Ishikawa (cell line): ENCODE measurements around the gene SMAD7.
A peak's percentile ranks its signal among the peaks of the same experiment; 100 is the strongest.

ENCODE experiments used
- CEBPB ChIP-seq: IDR thresholded peaks from 2 replicates; pipeline ENCODE4 v1.6.1; 2012
- CREB1 ChIP-seq: IDR thresholded peaks from 2 replicates; pipeline ENCODE4 v1.6.1; 2012; ENCODE audit warnings: low read depth
- EGR1 ChIP-seq: IDR thresholded peaks from 2 replicates; pipeline ENCODE4 v1.6.1; 2012
- EP300 ChIP-seq: IDR thresholded peaks from 2 replicates; pipeline ENCODE4 v1.6.1; 2012; ENCODE audit warnings: borderline replicate concordance
- FOXM1 ChIP-seq: IDR thresholded peaks from 2 replicates; pipeline ENCODE4 v1.6.1; 2012; ENCODE audit warnings: low read depth, borderline replicate concordance
- NFIC ChIP-seq: IDR thresholded peaks from 2 replicates; pipeline ENCODE4 v1.6.1; 2012
- RAD21 ChIP-seq: IDR thresholded peaks from 2 replicates; pipeline ENCODE4 v1.6.1; 2012; ENCODE audit warnings: low read depth
- TAF1 ChIP-seq: IDR thresholded peaks from 2 replicates; pipeline ENCODE4 v1.6.1; 2012; ENCODE audit warnings: low read depth, mild to moderate bottlenecking
- TCF12 ChIP-seq: IDR thresholded peaks from 2 replicates; pipeline ENCODE4 v1.6.1; 2012; ENCODE audit warnings: low read depth
- TEAD4 ChIP-seq: IDR thresholded peaks from 2 replicates; pipeline ENCODE4 v1.6.1; 2012
- YY1 ChIP-seq: IDR thresholded peaks from 2 replicates; pipeline ENCODE4 v1.6.1; 2012; ENCODE audit warnings: low read depth
- ZBTB7A ChIP-seq: IDR thresholded peaks from 2 replicates; pipeline ENCODE4 v1.6.1; 2012; ENCODE audit warnings: low read depth
- TF ChIP-seq, protein P1 (sequence below): IDR thresholded peaks from 2 replicates; pipeline ENCODE4 v1.6.1; 2012
- TF ChIP-seq, protein P2 (sequence below): IDR thresholded peaks from 2 replicates; pipeline ENCODE4 v1.6.1; 2012
- TF ChIP-seq, protein P3 (sequence below): IDR thresholded peaks from 2 replicates; pipeline ENCODE4 v1.6.1; 2012; ENCODE audit warnings: low read depth, mild to moderate bottlenecking

The SMAD7 gene

DNA sequence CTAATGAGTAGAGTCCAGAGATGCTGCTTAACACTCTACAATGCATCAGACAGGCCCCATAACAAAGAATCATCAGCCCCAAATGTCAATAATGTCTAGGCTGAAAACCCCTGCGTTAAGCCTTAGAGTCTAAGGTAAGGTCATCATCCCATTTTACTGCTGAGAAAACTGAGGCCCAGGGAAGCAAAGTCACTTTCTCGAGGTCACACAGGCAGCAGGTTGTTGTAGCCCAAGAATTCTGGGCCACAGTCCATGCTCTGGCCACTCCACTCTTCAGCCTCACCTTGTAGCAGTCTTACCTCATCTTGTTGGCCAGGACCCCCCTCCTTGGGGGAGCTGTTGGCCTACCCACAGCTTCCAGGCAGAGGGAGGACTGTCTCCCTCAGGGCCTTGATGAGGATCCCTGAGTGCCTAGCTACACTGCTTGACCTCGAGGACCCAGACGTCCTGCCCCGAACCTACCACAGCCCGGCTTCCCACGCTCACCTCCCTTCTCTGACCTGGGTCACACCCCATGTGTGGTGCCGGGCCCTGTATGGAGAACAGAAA, 54.4 kb downstream of the SMAD7 start:
- TF ChIP-seq, protein P1, sequence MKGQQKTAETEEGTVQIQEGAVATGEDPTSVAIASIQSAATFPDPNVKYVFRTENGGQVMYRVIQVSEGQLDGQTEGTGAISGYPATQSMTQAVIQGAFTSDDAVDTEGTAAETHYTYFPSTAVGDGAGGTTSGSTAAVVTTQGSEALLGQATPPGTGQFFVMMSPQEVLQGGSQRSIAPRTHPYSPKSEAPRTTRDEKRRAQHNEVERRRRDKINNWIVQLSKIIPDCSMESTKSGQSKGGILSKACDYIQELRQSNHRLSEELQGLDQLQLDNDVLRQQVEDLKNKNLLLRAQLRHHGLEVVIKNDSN = no peak
- TF ChIP-seq, protein P2, sequence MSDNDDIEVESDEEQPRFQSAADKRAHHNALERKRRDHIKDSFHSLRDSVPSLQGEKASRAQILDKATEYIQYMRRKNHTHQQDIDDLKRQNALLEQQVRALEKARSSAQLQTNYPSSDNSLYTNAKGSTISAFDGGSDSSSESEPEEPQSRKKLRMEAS = no peak
- TF ChIP-seq CEBPB (no peak), RAD21 (no peak), EGR1 (no peak), TCF12 (no peak)

DNA sequence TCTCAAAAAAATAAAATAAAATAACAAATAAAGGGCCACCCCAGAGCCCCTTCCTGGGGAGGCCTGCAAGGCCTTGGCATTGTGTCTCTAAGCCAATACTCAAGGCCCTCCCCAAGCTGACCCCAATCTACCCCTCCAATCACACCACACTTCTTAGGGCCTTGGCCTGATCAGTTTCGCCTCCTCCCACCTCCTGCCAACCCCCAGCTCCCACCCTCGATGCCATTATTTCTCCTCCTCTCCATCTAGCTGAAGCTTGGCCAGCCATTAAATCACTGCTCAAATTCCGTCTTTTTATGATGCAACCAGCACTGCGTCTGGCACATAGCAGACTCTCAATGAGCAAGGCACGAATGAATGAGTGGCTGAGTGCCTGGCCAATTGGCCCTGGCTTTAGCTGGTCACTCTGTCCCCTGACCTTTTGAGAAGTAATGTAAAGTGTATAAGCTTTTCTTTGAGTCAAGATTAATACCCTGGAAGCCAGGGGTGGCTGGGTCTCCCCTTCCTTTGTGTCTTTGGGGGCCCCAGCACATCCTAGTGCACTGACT, 55.9 kb downstream of the SMAD7 start:
- no peak for TF ChIP-seq TEAD4
- TF ChIP-seq FOXM1 = no peak
- no peak for TF ChIP-seq CREB1
- no peak for TF ChIP-seq TCF12
- TF ChIP-seq EGR1 = no peak
- TF ChIP-seq ZBTB7A = no peak
- no peak for TF ChIP-seq CEBPB
- TF ChIP-seq, protein P1 = no peak
- no peak for TF ChIP-seq YY1
- TF ChIP-seq, protein P2 = no peak

DNA sequence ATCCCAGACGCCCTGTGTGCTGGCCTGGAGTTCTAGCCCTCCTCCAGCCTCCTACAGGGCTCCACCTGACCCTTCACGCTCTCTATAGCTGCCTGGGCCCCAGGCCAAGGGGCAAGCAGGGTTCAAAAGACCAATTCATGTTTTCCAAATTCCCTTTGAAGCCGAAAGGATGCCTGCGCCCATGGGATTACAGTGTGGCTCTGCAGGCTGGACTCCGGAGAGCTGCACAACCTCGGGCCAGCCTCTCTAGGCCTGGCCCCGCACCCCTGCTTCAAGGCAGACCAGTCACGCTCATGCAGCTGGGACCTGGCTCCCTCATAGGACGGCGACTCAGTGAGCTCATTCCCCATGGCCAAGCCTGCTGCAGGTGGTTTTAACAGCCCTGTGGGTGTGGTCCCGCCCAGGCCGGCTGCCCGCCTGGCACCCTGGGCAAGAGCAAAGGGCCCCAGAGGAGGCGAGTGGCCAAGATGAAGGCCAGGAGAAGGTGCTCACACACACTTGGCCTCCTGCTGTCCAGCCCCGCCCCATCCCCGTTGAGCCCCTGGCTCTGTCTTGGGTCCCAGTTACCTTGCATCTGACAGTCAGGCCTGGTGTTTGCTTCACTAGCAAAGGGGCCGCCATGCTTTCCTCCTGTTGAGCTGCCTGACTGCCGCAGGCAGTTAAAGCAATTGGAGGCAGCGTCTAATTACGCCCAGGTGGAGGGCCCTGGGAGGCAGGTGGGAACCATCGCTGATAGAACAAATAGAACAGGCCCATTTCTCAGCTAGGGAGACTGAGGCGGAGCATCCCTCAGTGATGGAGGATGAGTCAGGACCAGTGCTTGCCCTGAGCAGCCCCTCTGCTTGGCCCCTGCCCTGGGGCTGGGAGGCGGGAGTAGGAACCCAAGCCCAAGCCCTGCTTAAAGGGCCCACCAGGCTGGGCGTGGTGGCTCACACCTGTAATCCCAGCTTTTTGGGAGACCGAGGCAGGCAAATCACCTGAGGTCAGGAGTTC, 56.9 kb downstream of the SMAD7 start:
- TF ChIP-seq, protein P1 = no peak
- TF ChIP-seq, protein P2 = peak; percentile 37; the same call in 1 of the 2 replicates

DNA sequence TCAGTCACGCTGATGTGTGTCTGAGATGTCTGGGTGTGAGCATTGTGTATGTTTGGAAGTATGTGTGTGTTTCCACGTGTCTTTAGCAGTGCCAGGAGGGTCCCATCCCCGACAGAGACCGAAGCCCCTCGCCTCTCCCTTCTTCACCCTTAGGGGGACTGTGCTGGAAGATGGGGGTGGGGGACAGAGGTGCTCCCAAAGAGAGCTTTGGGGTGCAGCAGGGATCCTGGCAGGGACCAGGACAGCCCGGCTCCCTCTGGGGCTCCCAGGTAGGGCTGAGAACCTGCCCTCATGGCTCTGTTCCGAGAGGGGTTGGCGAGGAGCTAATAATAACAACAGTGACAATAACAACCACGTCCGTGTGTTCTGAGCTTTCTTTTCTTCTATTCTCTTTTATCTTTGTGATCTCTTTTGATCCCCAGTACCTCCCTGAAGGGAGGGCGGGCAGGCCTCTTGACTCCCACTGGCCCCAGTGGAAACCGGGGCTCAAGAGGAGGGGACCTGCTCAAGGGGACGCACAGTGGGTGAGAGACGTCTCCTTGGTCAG, 57.6 kb downstream of the SMAD7 start:
- TF ChIP-seq TAF1 (no peak), TEAD4 (no peak), FOXM1 (no peak), CEBPB (no peak), RAD21 (no peak), EGR1 (no peak), ZBTB7A (no peak), CREB1 (no peak), NFIC (no peak), EP300 (no peak), YY1 (no peak), TCF12 (no peak)
- TF ChIP-seq, protein P1 = no peak
- TF ChIP-seq, protein P3, sequence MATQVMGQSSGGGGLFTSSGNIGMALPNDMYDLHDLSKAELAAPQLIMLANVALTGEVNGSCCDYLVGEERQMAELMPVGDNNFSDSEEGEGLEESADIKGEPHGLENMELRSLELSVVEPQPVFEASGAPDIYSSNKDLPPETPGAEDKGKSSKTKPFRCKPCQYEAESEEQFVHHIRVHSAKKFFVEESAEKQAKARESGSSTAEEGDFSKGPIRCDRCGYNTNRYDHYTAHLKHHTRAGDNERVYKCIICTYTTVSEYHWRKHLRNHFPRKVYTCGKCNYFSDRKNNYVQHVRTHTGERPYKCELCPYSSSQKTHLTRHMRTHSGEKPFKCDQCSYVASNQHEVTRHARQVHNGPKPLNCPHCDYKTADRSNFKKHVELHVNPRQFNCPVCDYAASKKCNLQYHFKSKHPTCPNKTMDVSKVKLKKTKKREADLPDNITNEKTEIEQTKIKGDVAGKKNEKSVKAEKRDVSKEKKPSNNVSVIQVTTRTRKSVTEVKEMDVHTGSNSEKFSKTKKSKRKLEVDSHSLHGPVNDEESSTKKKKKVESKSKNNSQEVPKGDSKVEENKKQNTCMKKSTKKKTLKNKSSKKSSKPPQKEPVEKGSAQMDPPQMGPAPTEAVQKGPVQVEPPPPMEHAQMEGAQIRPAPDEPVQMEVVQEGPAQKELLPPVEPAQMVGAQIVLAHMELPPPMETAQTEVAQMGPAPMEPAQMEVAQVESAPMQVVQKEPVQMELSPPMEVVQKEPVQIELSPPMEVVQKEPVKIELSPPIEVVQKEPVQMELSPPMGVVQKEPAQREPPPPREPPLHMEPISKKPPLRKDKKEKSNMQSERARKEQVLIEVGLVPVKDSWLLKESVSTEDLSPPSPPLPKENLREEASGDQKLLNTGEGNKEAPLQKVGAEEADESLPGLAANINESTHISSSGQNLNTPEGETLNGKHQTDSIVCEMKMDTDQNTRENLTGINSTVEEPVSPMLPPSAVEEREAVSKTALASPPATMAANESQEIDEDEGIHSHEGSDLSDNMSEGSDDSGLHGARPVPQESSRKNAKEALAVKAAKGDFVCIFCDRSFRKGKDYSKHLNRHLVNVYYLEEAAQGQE = no peak
- TF ChIP-seq, protein P2 = no peak

DNA sequence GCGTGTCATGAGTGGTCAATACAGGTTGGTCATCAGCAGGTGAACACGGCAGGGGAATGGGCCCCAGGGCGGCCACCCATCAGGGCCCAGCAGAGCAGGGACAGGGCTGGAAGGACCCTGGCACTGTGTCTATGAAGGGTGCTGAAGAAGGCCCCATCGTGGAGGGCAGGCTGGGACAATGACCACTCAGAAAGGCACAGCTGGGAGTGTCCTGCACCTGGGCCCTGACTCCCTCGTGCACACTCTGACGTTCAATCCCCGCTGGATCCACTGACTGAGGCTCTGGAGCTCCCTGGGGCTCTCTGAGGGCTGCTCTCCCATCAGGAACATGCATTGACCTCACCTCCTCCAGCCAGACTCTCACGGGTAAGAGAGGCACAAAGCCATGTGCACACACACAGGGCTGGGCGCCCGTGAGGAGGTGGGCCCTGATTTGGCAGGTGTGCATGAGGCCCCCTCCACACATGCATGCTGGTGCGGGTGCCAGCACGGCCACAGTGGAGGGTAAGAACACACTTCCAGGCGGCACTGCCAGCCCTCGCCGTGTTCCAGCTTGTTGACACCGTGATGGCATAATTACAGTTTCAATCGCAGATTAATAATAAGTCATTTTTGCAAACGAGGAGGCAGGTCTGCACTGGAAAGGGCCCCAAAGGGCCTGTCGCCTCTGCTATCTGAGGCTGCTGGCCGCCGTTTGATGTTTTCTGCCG, 58.5 kb downstream of the SMAD7 start:
- TF ChIP-seq ZBTB7A (no peak), RAD21 (no peak), FOXM1 (no peak)

DNA sequence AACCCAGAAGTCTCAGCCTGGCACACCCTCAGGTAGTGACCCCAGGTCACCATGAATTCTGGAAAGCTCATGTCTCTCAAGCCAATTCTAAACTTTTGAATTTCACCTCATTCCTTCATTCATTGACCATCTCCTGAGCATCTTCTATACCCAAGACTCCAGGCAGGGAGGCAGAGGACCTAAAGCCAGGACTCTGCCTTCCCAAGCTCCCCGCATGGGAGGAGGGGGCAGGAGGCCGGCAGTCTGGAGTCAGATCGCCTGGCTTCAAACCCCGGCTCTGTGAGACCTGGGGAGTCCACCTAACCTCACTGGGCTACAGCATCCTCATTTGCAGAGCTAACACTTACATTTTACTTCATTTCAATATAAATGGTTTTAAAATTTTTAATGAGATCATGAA, 59.0 kb downstream of the SMAD7 start:
- no peak for TF ChIP-seq RAD21
- TF ChIP-seq, protein P3 = no peak
- no peak for TF ChIP-seq NFIC
- no peak for TF ChIP-seq CREB1
- no peak for TF ChIP-seq EP300
- TF ChIP-seq TCF12 = no peak
- TF ChIP-seq, protein P1 = no peak
- TF ChIP-seq FOXM1 = no peak
- TF ChIP-seq TEAD4 = no peak
- TF ChIP-seq CEBPB = no peak
- no peak for TF ChIP-seq ZBTB7A
- no peak for TF ChIP-seq EGR1
- TF ChIP-seq, protein P2 = no peak
- no peak for TF ChIP-seq TAF1
- TF ChIP-seq YY1 = no peak
